HG03460 (cell line): ENCODE data around the gene CHN2.
"Not testable (repeated sequence)": the region's sequence is repeated elsewhere in the genome, so short reads cannot be mapped to it uniquely, and the experiment has no call there.

Source experiments
- ATAC-seq: cut with Tn5 transposase; IDR thresholded peaks from one replicate; pipeline ENCODE4 v1.9.1; 2021; ENCODE audit not compliant: unreplicated experiment

The CHN2 gene

GRCh38 chr7:29255199-29255878 is 60.8 kb downstream of the CHN2 start:
- no peak for ATAC-seq

- ATAC-seq: no peak
Observed at GRCh38 chr7:29255906-29256692, 61.5 kb downstream of the CHN2 start.

DNA sequence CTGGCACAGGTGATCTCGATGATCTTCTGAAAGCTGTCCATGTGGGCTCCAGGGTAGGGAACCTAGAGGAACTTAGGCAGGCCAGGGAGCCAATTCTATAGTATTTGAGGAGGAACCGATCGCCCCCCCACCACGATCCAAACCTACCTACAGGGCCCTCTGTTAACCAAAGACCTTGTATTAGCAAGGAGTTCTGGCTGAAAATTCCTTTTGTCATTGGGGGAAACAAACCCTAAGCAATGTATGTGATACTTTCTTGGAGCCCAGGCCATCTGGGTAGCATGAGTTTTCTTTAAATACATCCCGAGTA is 62.1 kb downstream of the CHN2 start:
- no peak for ATAC-seq

DNA sequence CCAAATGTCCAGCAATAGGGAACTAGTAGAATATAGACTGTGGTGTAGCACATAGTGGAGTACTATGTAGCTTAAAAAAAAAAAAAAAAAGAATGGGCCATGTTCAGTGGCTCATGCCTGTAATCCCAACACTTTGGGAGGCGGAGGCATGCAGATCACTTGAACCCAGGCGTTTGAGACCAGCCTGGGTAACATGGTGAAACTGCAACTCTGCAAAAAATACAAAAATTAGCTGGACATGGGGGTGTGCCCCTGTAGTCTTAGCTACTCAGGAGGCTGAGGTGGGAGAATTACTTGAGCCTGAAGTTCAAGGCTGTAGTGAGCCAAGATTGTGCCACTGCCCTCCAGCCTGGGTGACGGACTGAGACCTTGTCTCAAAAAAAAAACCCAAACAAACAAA is 64.4 kb downstream of the CHN2 start:
- no peak for ATAC-seq

DNA sequence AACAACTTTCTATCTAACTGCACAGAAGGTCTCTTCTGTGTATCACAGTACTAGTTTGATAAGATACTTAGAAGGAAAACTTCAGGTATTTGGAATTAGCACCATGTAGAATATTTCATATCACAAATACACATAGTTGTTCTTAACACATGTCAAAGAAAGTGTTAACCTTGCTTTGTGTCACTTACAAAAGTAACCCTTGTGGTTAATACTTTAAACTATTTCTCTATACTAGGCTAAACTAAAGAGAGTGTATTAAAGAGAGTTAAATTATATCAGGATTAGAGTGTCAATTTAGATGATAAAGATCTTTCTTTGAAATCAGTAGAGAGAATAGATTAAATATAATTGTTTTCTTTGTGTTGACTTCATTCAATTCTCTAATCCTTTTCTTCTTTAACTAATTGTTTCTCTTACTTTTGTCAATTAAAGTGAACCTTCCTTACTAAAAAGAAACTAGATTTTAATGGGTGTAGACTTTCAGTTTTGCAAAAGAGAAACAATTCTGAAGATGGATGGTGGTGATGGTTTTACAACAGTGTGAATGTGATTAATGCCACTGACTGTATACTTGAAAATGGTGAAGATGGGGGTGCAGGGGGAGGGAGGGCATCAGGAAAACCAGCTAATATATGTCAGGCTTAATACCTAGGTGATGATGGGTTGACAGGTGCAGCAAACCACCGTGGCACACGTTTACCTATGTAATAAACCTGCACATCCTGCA is 67.8 kb downstream of the CHN2 start:
- no peak for ATAC-seq

GRCh38 chr7:29263601-29264207 is 69.1 kb downstream of the CHN2 start:
- not testable (repeated sequence) for ATAC-seq

DNA sequence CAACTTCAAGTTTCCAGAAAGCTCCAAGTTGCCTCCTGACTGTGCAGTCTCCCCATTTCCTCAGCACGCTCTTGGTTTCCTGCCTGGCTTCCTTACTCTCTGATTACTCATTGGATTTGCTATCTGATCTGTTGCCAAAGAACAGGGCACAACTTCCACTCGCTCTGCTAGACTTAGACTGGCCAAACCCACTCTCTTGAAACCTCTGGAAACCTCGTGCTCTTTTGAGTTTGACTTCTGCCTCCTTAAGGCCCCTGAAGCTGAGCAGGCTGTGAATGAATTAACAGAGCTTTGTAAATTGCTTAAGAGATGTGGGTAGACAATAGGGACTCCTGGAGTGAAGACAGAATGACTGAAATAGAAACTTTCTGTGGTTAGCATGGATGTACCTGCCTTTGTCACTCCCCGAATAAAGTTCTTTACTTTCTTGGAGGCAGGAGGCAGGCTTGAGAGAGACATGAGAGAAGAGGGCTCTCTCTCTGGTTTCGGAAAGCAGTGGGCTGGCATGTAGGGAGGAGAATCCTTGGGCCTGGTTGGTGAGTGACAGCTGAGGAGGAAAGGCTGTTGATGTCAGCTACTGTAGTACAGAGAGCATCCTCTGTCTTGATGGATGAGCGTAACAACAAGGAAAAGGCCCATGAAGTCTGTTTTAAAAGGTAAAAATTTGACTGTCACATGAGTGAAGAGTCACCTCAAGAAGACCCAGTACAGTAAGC is 70.8 kb downstream of the CHN2 start:
- no peak for ATAC-seq

- ATAC-seq: no peak
Observed at GRCh38 chr7:29269935-29270334, 75.4 kb downstream of the CHN2 start.

- no peak for ATAC-seq
Observed at GRCh38 chr7:29270594-29271318, 76.2 kb downstream of the CHN2 start.

- ATAC-seq: no peak
Observed at GRCh38 chr7:29271319-29271658, 76.7 kb downstream of the CHN2 start.

DNA sequence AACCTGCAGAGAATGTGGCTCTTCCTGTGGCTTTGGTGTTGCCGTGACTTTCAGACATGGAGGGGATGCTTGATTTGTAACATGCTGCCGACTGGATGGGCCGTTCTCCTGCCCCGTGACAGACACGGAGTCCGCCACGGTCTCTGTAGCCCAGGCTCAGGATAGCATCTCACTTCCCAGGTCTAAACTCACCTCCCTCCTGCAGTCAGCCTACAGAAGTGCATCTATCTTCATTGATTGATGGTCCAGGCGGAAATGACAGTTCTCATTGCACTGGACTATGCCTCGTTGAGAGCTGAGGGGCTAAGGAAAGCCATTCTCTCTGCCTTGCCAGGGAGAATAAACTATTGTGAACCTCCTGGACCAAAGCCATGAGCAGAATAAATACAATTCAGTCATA is 77.5 kb downstream of the CHN2 start:
- no peak for ATAC-seq

GRCh38 chr7:29274146-29275017 is 79.8 kb downstream of the CHN2 start:
- no peak for ATAC-seq

- ATAC-seq: no peak
Observed at GRCh38 chr7:29275018-29275318, 80.4 kb downstream of the CHN2 start.

GRCh38 chr7:29275493-29275892 is 80.9 kb downstream of the CHN2 start:
- no peak for ATAC-seq

- ATAC-seq: no peak
Observed at GRCh38 chr7:29276199-29276598, 81.6 kb downstream of the CHN2 start.

GRCh38 chr7:29276806-29277205 is 82.2 kb downstream of the CHN2 start:
- ATAC-seq: no peak

- no peak for ATAC-seq
Observed at GRCh38 chr7:29277436-29278215, 83.1 kb downstream of the CHN2 start.

DNA sequence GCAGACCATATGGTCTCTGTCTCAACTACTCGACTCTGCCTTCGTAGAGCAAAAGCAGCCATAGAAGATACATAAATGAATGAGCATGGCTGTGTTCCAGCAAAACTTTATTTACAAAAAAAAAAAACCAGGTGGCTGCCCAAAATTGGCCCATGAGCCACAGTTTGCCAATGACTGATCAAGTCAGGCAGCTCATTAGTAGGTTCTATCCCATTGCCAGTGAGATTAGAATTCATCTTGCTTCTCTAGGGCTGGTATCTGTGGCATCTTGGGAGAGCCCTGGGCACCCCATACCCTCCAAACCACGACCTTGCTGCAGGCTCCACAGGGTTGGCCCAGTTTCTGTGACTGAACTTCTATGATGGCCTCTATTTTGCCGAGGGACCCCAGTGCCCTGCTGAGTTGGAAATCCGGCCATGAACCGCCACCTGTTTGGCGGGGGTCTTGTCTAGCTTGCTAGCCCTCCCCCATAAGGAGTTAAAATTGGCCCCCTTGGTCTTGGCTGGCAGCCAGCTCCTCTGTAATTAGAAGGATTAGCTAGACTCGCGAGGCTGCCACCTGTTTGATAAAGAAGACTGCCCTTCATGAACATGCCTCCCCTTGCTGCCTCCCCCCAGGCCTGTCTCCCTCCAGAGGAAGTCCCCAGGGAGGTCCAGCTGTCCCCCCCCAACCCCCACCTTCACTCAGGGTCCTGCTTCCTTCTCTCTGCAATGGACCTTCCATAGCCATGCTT is 83.9 kb downstream of the CHN2 start:
- no peak for ATAC-seq
